Measurements from ENCODE around the gene CCDC107. TPM values are rescaled to one million over a fixed set of nuclear protein-coding genes. Genes with fewer than 3 reads are reported as not detected.

The CCDC107 gene
- total and polyA plus RNA-seq, 2 donors (not counting 1 experiment from before 2014, with no cell fraction given): 20.6 to 24.9 TPM

- H3K4me2 ChIP-seq (ENCODE audit: extremely low read depth, insufficient read depth, low read length): peak within 1 kb of the TSS; percentile 97
- H3K4me1 ChIP-seq (ENCODE audit: control insufficient read depth, extremely low read depth, insufficient read depth, low read length): peaks cover 15% of the 10 kb centered on the region
- peak within 1 kb of the TSS; percentile 62 for H3K27ac ChIP-seq (ENCODE audit: insufficient read depth, low read length)
- TF ChIP-seq EZH2 (IDR thresholded peaks at IDR 0.05; ENCODE audit: low read length, missing control alignments) (no peak), CTCF (conservative IDR thresholded peaks at IDR 0.05 in 1 of 2, IDR thresholded peaks at IDR 0.05 in 1 of 2; ENCODE audit: low read depth in 1 of 2, low read length in 2 of 2) (peak in 1 of 2 donors; percentile 17)
- no peaks in the 10 kb centered on the region for H3K27me3 ChIP-seq (ENCODE audit: control insufficient read depth, insufficient read depth, low read length)
- peaks cover 10% of the 10 kb centered on the region for H3K79me2 ChIP-seq (ENCODE audit: control insufficient read depth, insufficient read depth, low read length)
- peak within 1 kb of the TSS; percentile 77 for H2AFZ ChIP-seq (ENCODE audit: low read length)
- DNase-seq (ENCODE audit: low read depth in 2 of 2): peak; percentile 70 to 74
- H3K36me3 ChIP-seq (ENCODE audit: control insufficient read depth, insufficient read depth, low read length): peaks cover 2% of the 10 kb centered on the region
- no peaks in the 10 kb centered on the region for H3K9me3 ChIP-seq (ENCODE audit: control insufficient read depth, insufficient read depth, low read depth, low read length)
- H3K9ac ChIP-seq (ENCODE audit: insufficient read depth, low read length): peak within 1 kb of the TSS; percentile 60
- peak within 1 kb of the TSS; percentile 52 to 73 (median 63) for H3K4me3 ChIP-seq (replicated peaks in 1 of 4; ENCODE audit: control extremely low read depth in 1 of 4, insufficient read depth in 1 of 4, low read depth in 3 of 4, low read length in 4 of 4)
- no peaks in the 10 kb centered on the region for H4K20me1 ChIP-seq (ENCODE audit: control insufficient read depth, extremely low read depth, insufficient read depth, low read length)
Observed at GRCh38 chr9:35664531-35665470, 6.7 kb downstream of the CCDC107 start, which contains the start of gene ARHGEF39. Gene ARHGEF39 (minus strand): TSS chr9:35665195. CDS start chr9:35665169, 26 bp downstream.

- peak overlapping the region; percentile 34 for H3K27ac ChIP-seq (ENCODE audit: insufficient read depth, low read length)
Observed at GRCh38 chr9:35665471-35665818, 7.4 kb downstream of the CCDC107 start.

More at GRCh38 chr9:35665471-35665818, 7.4 kb downstream of the CCDC107 start:
- Histone ChIP-seq H3K4me3 (replicated peaks in 1 of 4; ENCODE audit: control extremely low read depth in 1 of 4, insufficient read depth in 1 of 4, low read depth in 3 of 4, low read length in 4 of 4) (peak overlapping the region; percentile 48 to 73 (median 63)), H3K9ac (ENCODE audit: insufficient read depth, low read length) (peak overlapping the region; percentile 17), H3K4me1 (ENCODE audit: control insufficient read depth, extremely low read depth, insufficient read depth, low read length) (peaks cover 15% of the 10 kb centered on the region), H3K4me2 (ENCODE audit: extremely low read depth, insufficient read depth, low read length) (peak overlapping the region; percentile 97), H3K27me3 (ENCODE audit: control insufficient read depth, insufficient read depth, low read length) (no peaks in the 10 kb centered on the region), H3K36me3 (ENCODE audit: control insufficient read depth, insufficient read depth, low read length) (peaks cover under 1% of the 10 kb centered on the region), H2AFZ (ENCODE audit: low read length) (peak overlapping the region; percentile 77), H4K20me1 (ENCODE audit: control insufficient read depth, extremely low read depth, insufficient read depth, low read length) (no peaks in the 10 kb centered on the region), H3K79me2 (ENCODE audit: control insufficient read depth, insufficient read depth, low read length) (peaks cover 7% of the 10 kb centered on the region), H3K9me3 (ENCODE audit: control insufficient read depth, insufficient read depth, low read depth, low read length) (no peaks in the 10 kb centered on the region)
- TF ChIP-seq EZH2 (IDR thresholded peaks at IDR 0.05; ENCODE audit: low read length, missing control alignments): no peak
- TF ChIP-seq CTCF (conservative IDR thresholded peaks at IDR 0.05 in 1 of 2, IDR thresholded peaks at IDR 0.05 in 1 of 2; ENCODE audit: low read depth in 1 of 2, low read length in 2 of 2): no peak
- no peak for DNase-seq (ENCODE audit: low read depth in 2 of 2)

Measured in fibroblast of lung (primary cell).